HG02763 (cell line): ENCODE results near the gene PIGN.

Experiments used
- ATAC-seq: cut with Tn5 transposase; IDR thresholded peaks from one replicate; pipeline ENCODE4 v1.9.1; 2021; ENCODE audit warnings: mild to moderate bottlenecking, moderate library complexity; ENCODE audit not compliant: unreplicated experiment

The PIGN gene

GRCh38 chr18:62023536-62023935 lies 163.3 kb downstream of the PIGN start:
- ATAC-seq: no peak

- no peak for ATAC-seq
These were observed 168.2 kb downstream of the PIGN start for GRCh38 chr18:62018759-62019041.

- ATAC-seq: no peak
These were observed 168.7 kb downstream of the PIGN start for GRCh38 chr18:62018034-62018758.

GRCh38 chr18:62017618-62018017 lies 169.2 kb downstream of the PIGN start:
- no peak for ATAC-seq

GRCh38 chr18:62011416-62011815 lies 175.4 kb downstream of the PIGN start:
- no peak for ATAC-seq

- ATAC-seq: no peak
These were observed 177.3 kb downstream of the PIGN start for GRCh38 chr18:62009521-62009920.

- ATAC-seq: no peak
These were observed 185.5 kb downstream of the PIGN start for GRCh38 chr18:62001396-62001795.

GRCh38 chr18:61998957-61999356 lies 187.9 kb downstream of the PIGN start:
- no peak for ATAC-seq

GRCh38 chr18:61998335-61998734 lies 188.5 kb downstream of the PIGN start:
- ATAC-seq: no peak

GRCh38 chr18:61995618-61996017 lies 191.2 kb downstream of the PIGN start:
- no peak for ATAC-seq

- no peak for ATAC-seq
These were observed 193.0 kb downstream of the PIGN start for GRCh38 chr18:61993831-61994230.

- ATAC-seq: no peak
These were observed 193.9 kb downstream of the PIGN start for GRCh38 chr18:61992923-61993322.

- no peak for ATAC-seq
These were observed 194.6 kb downstream of the PIGN start for GRCh38 chr18:61992285-61992684.

- no peak for ATAC-seq
These were observed 195.0 kb downstream of the PIGN start for GRCh38 chr18:61991836-61992235.

GRCh38 chr18:61991201-61991600 lies 195.7 kb downstream of the PIGN start:
- ATAC-seq: no peak
